Small intestine (tissue), 7 donors: ENCODE measurements around the gene SMCO4. TPM values are rescaled to one million over a fixed set of nuclear protein-coding genes. Genes with fewer than 3 reads are reported as not detected.
"Not testable (repeated sequence)": the region's sequence is repeated elsewhere in the genome, so short reads cannot be mapped to it uniquely, and the experiment has no call there.

Experiments
- DNase-seq, 2 donors: peaks; one replicate each; pipeline versions ENCODE4 v3.0.0 to v3.0.0-alpha.2; 2013
- FAIRE-seq: peaks from 2 replicates; lab custom pipeline; 2012; peaks lifted over from hg19 to GRCh38; lab: Jason Lieb, UNC
- H3K27ac ChIP-seq, 3 donors: one replicate each; pipeline ENCODE4 v1.5.1; 2013; ENCODE audit warnings: low read length in 2 of 3, mild to moderate bottlenecking in 2 of 3, control low read depth in 1 of 3, inconsistent platforms in 1 of 3, low read depth in 1 of 3, moderate library complexity in 1 of 3
- H3K27me3 ChIP-seq, 3 donors: one replicate each; pipeline ENCODE4 v1.6.1; 2013; ENCODE audit warnings: low read length in 3 of 3, inconsistent platforms in 1 of 3; ENCODE audit not compliant: control insufficient read depth in 3 of 3, insufficient read depth in 3 of 3
- H3K36me3 ChIP-seq, 3 donors: one replicate each; pipeline ENCODE4 v1.6.1; 2013; ENCODE audit warnings: low read length in 3 of 3, inconsistent platforms in 1 of 3, low read depth in 1 of 3, mild to moderate bottlenecking in 1 of 3, moderate library complexity in 1 of 3; ENCODE audit not compliant: control insufficient read depth in 3 of 3, insufficient read depth in 2 of 3
- H3K4me1 ChIP-seq, 3 donors: one replicate each; pipeline ENCODE4 v1.6.1; 2013; ENCODE audit warnings: low read length in 2 of 3, inconsistent platforms in 1 of 3, low read depth in 1 of 3, mild to moderate bottlenecking in 1 of 3, moderate library complexity in 1 of 3; ENCODE audit not compliant: control insufficient read depth in 3 of 3, insufficient read depth in 2 of 3
- H3K4me3 ChIP-seq, 3 donors: one replicate each; pipeline ENCODE4 v1.5.1; 2013; ENCODE audit warnings: low read length in 3 of 3, control low read depth in 1 of 3, inconsistent platforms in 1 of 3, low read depth in 1 of 3, mild to moderate bottlenecking in 1 of 3, moderate library complexity in 1 of 3
- H3K9me3 ChIP-seq, 2 donors: one replicate each; pipeline ENCODE4 v1.6.1; 2013; ENCODE audit warnings: low read depth in 1 of 2, low read length in 1 of 2; ENCODE audit not compliant: control insufficient read depth in 2 of 2, insufficient read depth in 1 of 2
- WGBS, 3 donors: extraction: QIAGEN DNeasy Blood & Tissue Kit; methylation state at CpG; one replicate each; pipeline ENCODE4 v1.1.7; 2013; 5-methylcytosine and 5-hydroxymethylcytosine counted together
- polyA plus RNA-seq, 4 donors: library from polyadenylated mRNA; stranded (reverse) in 3 of 4; unstranded in 1 of 4; fragments of 200-250 nt in 3 of 4; fragments of 120-200 nt in 1 of 4; gene quantifications; one replicate each; pipeline versions ENCODE4 v1.2.1 to v1.2.3, GENCODE V29; 2013
- donor health status: healthy with polysubstance abuse.
- donor health status: control.
- donor health status: control.
- donor health status: Bipolar disorder and iron deficiency.
- donor health status: healthy.

SMCO4 gene
- polyA plus RNA-seq, 4 donors = 51.0 to 207 (median 95.7) TPM

GRCh38 chr11:93579187-93579751, 36.1 kb upstream of the SMCO4 start:
- H3K4me1 ChIP-seq = no peaks in the 10 kb centered on the region
- no peak for FAIRE-seq
- H3K36me3 ChIP-seq = no peaks in the 10 kb centered on the region
- H3K4me3 ChIP-seq = no peak overlapping the region
- no peak for DNase-seq
- H3K9me3 ChIP-seq = no peaks in the 10 kb centered on the region
- no peak overlapping the region for H3K27ac ChIP-seq
- H3K27me3 ChIP-seq = no peaks in the 10 kb centered on the region
- 82 to 87% (median 84%) methylated on average over 2 of the region's 2 CpGs for WGBS, 3 donors

GRCh38 chr11:93577286-93577685, 34.1 kb upstream of the SMCO4 start:
- no peaks in the 10 kb centered on the region for H3K27me3 ChIP-seq
- DNase-seq (no peak), FAIRE-seq (no peak)
- H3K4me1 ChIP-seq = no peaks in the 10 kb centered on the region
- 81 to 97% (median 95%) methylated on average over 1 of the region's 1 CpG for WGBS, 3 donors
- H3K9me3 ChIP-seq = no peaks in the 10 kb centered on the region
- no peak overlapping the region for H3K4me3 ChIP-seq
- no peaks in the 10 kb centered on the region for H3K36me3 ChIP-seq
- H3K27ac ChIP-seq = no peak overlapping the region

DNA sequence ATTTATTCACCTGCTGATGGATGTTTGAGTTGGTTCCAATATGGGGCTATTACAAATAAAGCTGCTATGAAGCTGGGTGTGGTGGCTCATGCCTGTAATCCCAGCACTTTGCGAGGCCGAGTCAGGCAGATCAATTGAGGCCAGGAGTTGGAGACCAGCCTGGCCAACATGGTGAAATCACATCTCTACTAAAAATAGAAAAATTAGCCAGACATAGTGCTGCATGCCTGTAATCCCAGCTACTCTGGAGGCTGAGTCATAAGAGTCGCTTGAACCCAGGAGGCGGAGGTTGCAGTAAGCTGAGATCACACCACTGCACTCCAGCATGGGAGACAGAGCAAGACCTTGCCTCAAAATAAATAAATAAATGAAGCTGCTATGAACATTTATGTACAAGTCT, 33.7 kb upstream of the SMCO4 start:
- not testable (repeated sequence) for H3K9me3 ChIP-seq, FAIRE-seq, H3K4me3 ChIP-seq, H3K27ac ChIP-seq, H3K27me3 ChIP-seq, DNase-seq, H3K36me3 ChIP-seq, H3K4me1 ChIP-seq
- 86 to 93% (median 91%) methylated on average over 4 of the region's 4 CpGs for WGBS, 3 donors

- no peaks in the 10 kb centered on the region for H3K9me3 ChIP-seq
These were observed 31.5 kb upstream of the SMCO4 start for GRCh38 chr11:93574638-93575220.

DNA sequence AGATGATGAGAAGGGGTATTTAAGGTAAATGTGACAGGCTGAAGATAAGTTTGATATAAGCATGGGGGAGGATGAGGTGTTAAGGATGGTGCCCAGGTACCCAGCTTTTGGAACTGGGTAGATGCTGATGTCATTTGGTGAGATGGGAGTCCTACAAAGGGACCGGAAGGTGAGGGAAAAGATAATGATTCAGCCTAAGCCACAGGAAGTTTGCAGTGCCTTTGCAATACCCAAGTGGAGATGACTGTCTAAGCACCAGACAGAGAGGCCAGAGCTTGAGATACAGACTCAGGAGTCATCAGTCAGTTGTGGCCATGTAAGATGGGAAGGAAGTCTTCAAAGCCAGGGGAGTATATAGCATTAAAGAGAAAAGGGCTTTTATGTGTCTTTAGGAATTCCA, 30.0 kb upstream of the SMCO4 start:
- FAIRE-seq (no peak), DNase-seq (no peak)
- WGBS, 3 donors = 79 to 94% (median 88%) methylated on average over 1 of the region's 1 CpG
- H3K9me3 ChIP-seq = peaks cover 0 to 5% of the 10 kb centered on the region in 2 donors
- H3K27me3 ChIP-seq = no peaks in the 10 kb centered on the region
- no peak overlapping the region for H3K4me3 ChIP-seq
- H3K4me1 ChIP-seq = peaks cover 0 to 8% (median 0%) of the 10 kb centered on the region in 3 donors
- H3K27ac ChIP-seq = no peak overlapping the region
- no peaks in the 10 kb centered on the region for H3K36me3 ChIP-seq

More at GRCh38 chr11:93574638-93575220, 31.5 kb upstream of the SMCO4 start:
- peaks cover 0 to 8% (median 0%) of the 10 kb centered on the region in 3 donors for H3K4me1 ChIP-seq
- FAIRE-seq (no peak), DNase-seq (no peak)
- H3K4me3 ChIP-seq = no peak overlapping the region
- no peaks in the 10 kb centered on the region for H3K27me3 ChIP-seq
- no peak overlapping the region for H3K27ac ChIP-seq
- no peaks in the 10 kb centered on the region for H3K36me3 ChIP-seq
- WGBS, 3 donors = 87 to 92% (median 90%) methylated on average over 2 of the region's 2 CpGs

- no peak overlapping the region for H3K27ac ChIP-seq
- no peak for FAIRE-seq
- H3K36me3 ChIP-seq = no peaks in the 10 kb centered on the region
- WGBS, 3 donors = 9 to 55% (median 31%) methylated on average over 3 of the region's 3 CpGs
- no peak overlapping the region for H3K4me3 ChIP-seq
- H3K27me3 ChIP-seq = no peaks in the 10 kb centered on the region
- no peak for DNase-seq
- peaks cover 0 to 5% of the 10 kb centered on the region in 2 donors for H3K9me3 ChIP-seq
- peaks cover 0 to 8% (median 0%) of the 10 kb centered on the region in 3 donors for H3K4me1 ChIP-seq
These were observed 29.4 kb upstream of the SMCO4 start for GRCh38 chr11:93572621-93573020.

GRCh38 chr11:93572171-93572570, 29.0 kb upstream of the SMCO4 start:
- Histone ChIP-seq H3K4me3 (no peak overlapping the region), H3K27me3 (no peaks in the 10 kb centered on the region), H3K9me3 (peaks cover 0 to 5% of the 10 kb centered on the region in 2 donors), H3K27ac (no peak overlapping the region), H3K4me1 (peaks cover 0 to 8% (median 1%) of the 10 kb centered on the region in 3 donors), H3K36me3 (no peaks in the 10 kb centered on the region)
- DNase-seq (no peak), FAIRE-seq (no peak)
- WGBS, 3 donors = 54 to 89% (median 73%) methylated on average over 1 of the region's 1 CpG

GRCh38 chr11:93571612-93572011, 28.4 kb upstream of the SMCO4 start:
- FAIRE-seq = no peak
- H3K4me1 ChIP-seq = peaks cover 0 to 8% (median 1%) of the 10 kb centered on the region in 3 donors
- no peak overlapping the region for H3K4me3 ChIP-seq
- DNase-seq = no peak
- WGBS, 3 donors = 90 to 94% (median 91%) methylated on average over 7 of the region's 7 CpGs
- no peaks in the 10 kb centered on the region for H3K36me3 ChIP-seq
- no peaks in the 10 kb centered on the region for H3K27me3 ChIP-seq
- no peak overlapping the region for H3K27ac ChIP-seq
- H3K9me3 ChIP-seq = peaks cover 0 to 5% of the 10 kb centered on the region in 2 donors
